ENCODE results near the gene IQGAP2.

DNA sequence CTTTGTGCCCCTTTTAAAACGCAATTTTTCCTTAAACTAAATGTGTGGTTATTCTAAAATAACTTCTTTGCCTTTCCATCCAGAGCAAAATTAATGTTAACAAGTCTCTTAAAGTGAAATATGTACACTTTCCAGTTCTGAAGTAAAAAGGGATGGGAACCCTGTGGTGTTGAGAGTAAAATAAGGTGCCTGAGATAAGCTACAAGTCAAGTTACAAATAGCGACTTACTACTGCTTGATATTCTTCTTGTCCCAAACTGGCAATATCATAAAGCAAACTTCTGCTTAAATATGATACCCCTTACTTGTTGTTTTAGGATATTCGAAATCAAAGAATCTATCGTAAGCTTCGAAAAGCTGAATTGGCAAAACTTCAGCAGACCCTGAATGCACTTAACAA lies 294.6 kb downstream of the IQGAP2 start:
- no peak for TF ChIP-seq POLR2A (IDR thresholded peaks at IDR 0.05)
- TF ChIP-seq CTCF (IDR thresholded peaks at IDR 0.05): no peak
- no peak for TF ChIP-seq POLR2AphosphoS5 (IDR thresholded peaks at IDR 0.05)
